Endothelial cell of umbilical vein (primary cell): ENCODE data around the gene TSPAN4.

Experiments used
- CTCF ChIP-seq, 2 donors: IDR thresholded peaks; 1 replicate in 1 of 2; 2 replicates in 1 of 2; pipeline ENCODE4 v1.5.1; 2011; ENCODE audit warnings: low read length in 2 of 2, mild to moderate bottlenecking in 2 of 2, moderate library complexity in 2 of 2, control low read depth in 1 of 2, inconsistent platforms in 1 of 2, low read depth in 1 of 2; ENCODE audit not compliant: insufficient read depth in 1 of 2; ENCODE audit errors: extremely low read depth in 1 of 2
- EZH2 ChIP-seq: IDR thresholded peaks from 2 replicates; pipeline ENCODE4 v1.6.1; 2012; ENCODE audit warnings: borderline replicate concordance, low read depth, mild to moderate bottlenecking, moderate library complexity, low read length, inconsistent platforms; ENCODE audit not compliant: severe bottlenecking
- MAX ChIP-seq: IDR thresholded peaks from 2 replicates; pipeline ENCODE4 v1.6.1; 2011; ENCODE audit not compliant: insufficient read depth, insufficient read length
- MYC ChIP-seq: IDR thresholded peaks from one replicate; pipeline ENCODE4 v1.6.1; 2011; ENCODE audit warnings: mild to moderate bottlenecking, low read depth, low read length
- POLR2A ChIP-seq: IDR thresholded peaks from 2 replicates; pipeline ENCODE4 v1.6.1; 2012; ENCODE audit warnings: low read depth, mild to moderate bottlenecking, control low read depth, low read length
- POLR2AphosphoS5 ChIP-seq: IDR thresholded peaks from 2 replicates; pipeline ENCODE4 v1.6.1; 2012; ENCODE audit warnings: low read depth, mild to moderate bottlenecking, control low read depth, low read length, moderate library complexity; ENCODE audit not compliant: insufficient read depth

- no peak for TF ChIP-seq POLR2A
- TF ChIP-seq POLR2AphosphoS5, result no peak
- TF ChIP-seq CTCF (IDR thresholded peaks at IDR 0.05; ENCODE audit: extremely low read depth in 1 of 2, insufficient read depth in 1 of 2, low read depth in 1 of 2, low read length in 2 of 2), result no peak
- TF ChIP-seq EZH2, result no peak
- no peak for TF ChIP-seq MYC
- no peak for TF ChIP-seq MAX
Measured at GRCh38 chr11:895331-896110, 52.9 kb downstream of the TSPAN4 start.
